HL-60 (cell line): ENCODE data around the gene DCP2.

Source experiments
- CTCF ChIP-seq: IDR thresholded peaks from one replicate; pipeline ENCODE4 v1.5.1; 2011; ENCODE audit warnings: low read length, control low read depth, inconsistent platforms; ENCODE audit not compliant: insufficient read depth
- GABPA ChIP-seq: IDR thresholded peaks from 2 replicates; pipeline ENCODE4 v1.6.1; 2012; ENCODE audit warnings: low read depth

- no peak for TF ChIP-seq CTCF
- TF ChIP-seq GABPA = no peak
Observed at GRCh38 chr5:112934366-112934663, 42.3 kb upstream of the DCP2 start.
